WTC11 (cell line): ENCODE data around the gene CXCL17.

Source experiments
- CREM ChIP-seq: sonication (generic); formaldehyde crosslinking; IDR thresholded peaks from 2 replicates; pipeline ENCODE4 v1.8.1; 2022; ENCODE audit warnings: mild to moderate bottlenecking, missing genetic modification reagents, moderate library complexity
- CTCF ChIP-seq: fragments of 200-600 bp; IDR thresholded peaks from 2 replicates; pipeline ENCODE4 v1.8.0; 2022; ENCODE audit warnings: antibody characterized with exemption
- GABPB1 ChIP-seq: sonication (generic); formaldehyde crosslinking; IDR thresholded peaks from 2 replicates; pipeline ENCODE4 v1.8.1; 2023; ENCODE audit warnings: mild to moderate bottlenecking, missing genetic modification reagents
- JUN ChIP-seq: sonication (generic); formaldehyde crosslinking; IDR thresholded peaks from 2 replicates; pipeline ENCODE4 v1.8.0; 2023; ENCODE audit warnings: mild to moderate bottlenecking, missing genetic modification reagents
- NR1H2 ChIP-seq: sonication (generic); formaldehyde crosslinking; IDR thresholded peaks from 2 replicates; pipeline ENCODE4 v1.9.0; 2021; ENCODE audit warnings: mild to moderate bottlenecking, moderate library complexity, missing genetic modification reagents
- RELA ChIP-seq: sonication (generic); formaldehyde crosslinking; IDR thresholded peaks from 2 replicates; pipeline ENCODE4 v1.8.1; 2022; ENCODE audit warnings: missing genetic modification reagents, mild to moderate bottlenecking, borderline replicate concordance
- TCF7 ChIP-seq: sonication (generic); formaldehyde crosslinking; IDR thresholded peaks from 2 replicates; pipeline ENCODE4 v1.8.0; 2022; ENCODE audit warnings: mild to moderate bottlenecking, low read depth, missing genetic modification reagents, moderate library complexity
- ZNF281 ChIP-seq: sonication (generic); formaldehyde crosslinking; IDR thresholded peaks from 2 replicates; pipeline ENCODE4 v1.8.0; 2023; ENCODE audit warnings: mild to moderate bottlenecking, missing genetic modification reagents
- TF ChIP-seq, protein P1 (sequence below): sonication (generic); formaldehyde crosslinking; IDR thresholded peaks from 2 replicates; pipeline ENCODE4 v1.8.0; 2022; ENCODE audit warnings: mild to moderate bottlenecking, missing genetic modification reagents

DNA sequence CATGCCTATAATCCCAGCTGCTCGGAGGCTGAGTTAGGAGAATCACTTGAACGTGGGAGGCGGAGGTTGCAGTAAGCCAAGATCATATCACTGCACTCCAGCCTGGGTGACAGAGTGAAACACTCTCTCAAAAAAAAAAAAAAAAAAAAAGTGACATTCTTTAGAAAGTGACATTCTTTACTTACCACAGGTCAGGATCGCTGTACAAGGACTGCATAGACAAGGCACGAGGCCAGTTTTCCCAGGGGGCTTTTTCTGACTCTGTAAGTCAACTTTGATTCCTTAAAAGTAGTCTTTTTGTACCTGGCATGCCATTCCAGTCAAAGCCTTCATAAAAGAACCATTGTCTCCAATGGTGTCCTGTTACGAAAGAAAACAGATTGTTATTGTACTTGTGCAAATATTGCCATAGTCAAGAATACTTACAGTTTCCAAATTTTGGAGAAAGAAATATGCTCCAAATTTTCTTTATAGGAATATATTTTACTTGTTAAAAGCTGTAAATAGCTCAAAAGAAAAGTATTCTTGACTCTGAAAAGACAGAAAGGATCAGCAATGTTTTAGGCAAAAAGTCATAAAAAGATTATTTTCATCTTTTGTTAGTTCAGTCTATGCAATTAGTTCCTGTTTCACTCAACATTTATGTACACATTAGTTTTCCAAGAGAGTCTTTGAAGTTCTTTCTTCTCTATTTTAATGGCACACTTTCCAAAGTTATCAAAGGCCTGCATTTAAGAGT lies 46.2 kb upstream of the CXCL17 start:
- no peak for TF ChIP-seq CTCF
- TF ChIP-seq, protein P1, sequence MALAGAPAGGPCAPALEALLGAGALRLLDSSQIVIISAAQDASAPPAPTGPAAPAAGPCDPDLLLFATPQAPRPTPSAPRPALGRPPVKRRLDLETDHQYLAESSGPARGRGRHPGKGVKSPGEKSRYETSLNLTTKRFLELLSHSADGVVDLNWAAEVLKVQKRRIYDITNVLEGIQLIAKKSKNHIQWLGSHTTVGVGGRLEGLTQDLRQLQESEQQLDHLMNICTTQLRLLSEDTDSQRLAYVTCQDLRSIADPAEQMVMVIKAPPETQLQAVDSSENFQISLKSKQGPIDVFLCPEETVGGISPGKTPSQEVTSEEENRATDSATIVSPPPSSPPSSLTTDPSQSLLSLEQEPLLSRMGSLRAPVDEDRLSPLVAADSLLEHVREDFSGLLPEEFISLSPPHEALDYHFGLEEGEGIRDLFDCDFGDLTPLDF (CRISPR knock-in tag) = no peak
- no peak for TF ChIP-seq NR1H2 (CRISPR knock-in tag)
- no peak for TF ChIP-seq CREM (CRISPR knock-in tag)
- TF ChIP-seq RELA = no peak
- no peak for TF ChIP-seq JUN
- no peak; the same call in 1 of the 2 replicates for TF ChIP-seq GABPB1
- no peak for TF ChIP-seq ZNF281 (CRISPR knock-in tag)
- no peak for TF ChIP-seq TCF7
